NCI-H510A (cell line): ENCODE results near the gene CAND1.

ENCODE experiments used
- DNase-seq: peaks from one replicate; lab custom pipeline; 2025; lab: John Stamatoyannopoulos, UW

Gene CAND1

DNA sequence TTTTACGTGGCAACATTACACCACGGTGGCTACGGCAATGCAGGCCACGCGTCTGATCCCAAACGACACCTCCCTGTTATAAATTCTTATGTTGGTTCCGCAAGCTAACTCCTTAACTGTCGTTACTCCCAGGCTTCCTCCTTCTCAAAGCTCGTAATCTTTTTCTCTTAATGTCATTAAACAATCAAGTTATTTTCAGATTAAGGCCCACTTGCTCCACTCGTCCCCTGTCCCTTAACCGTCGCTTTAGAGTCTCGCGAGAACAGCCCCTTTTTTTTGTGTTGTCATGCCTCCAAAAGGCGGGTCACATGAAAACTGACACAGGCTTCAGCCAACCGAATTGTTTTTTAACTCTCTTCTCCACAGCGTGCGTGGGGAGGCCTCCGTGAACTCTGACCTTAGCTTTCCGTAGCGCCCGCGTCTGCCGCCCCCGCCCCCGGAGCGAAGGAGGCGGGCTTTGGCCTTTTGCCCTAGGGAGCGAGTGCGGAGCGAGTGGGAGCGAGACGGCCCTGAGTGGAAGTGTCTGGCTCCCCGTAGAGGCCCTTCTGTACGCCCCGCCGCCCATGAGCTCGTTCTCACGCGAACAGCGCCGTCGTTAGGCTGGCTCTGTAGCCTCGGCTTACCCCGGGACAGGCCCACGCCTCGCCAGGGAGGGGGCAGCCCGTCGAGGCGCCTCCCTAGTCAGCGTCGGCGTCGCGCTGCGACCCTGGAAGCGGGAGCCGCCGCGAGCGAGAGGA is at the start of gene CAND1:
Gene CAND1, plus strand, starts transcription at position 463 of the 737 bp plus-strand sequence. CDS start 360 bp downstream, outside the sequence.
- DNase-seq, result peak; percentile 97

DNA sequence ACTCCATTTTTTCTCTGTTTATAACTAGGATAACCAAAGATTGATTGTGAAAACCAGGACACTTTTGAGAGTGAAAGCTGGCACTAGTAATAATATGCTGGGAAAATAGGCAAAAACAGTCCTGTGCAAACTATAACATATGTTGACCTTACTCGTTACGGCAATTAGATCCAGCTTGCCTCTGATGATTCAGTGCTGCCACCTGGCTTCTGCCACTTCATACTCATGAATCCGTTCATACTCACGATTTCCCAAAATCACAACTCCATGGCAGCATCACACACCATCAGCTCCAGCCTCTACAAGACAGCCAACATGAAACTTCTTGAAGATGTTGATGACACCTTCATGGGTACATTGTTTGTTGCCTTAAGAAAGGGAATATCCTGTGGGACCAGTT is 49.1 kb upstream of the CAND1 start:
- no peak for DNase-seq

DNA sequence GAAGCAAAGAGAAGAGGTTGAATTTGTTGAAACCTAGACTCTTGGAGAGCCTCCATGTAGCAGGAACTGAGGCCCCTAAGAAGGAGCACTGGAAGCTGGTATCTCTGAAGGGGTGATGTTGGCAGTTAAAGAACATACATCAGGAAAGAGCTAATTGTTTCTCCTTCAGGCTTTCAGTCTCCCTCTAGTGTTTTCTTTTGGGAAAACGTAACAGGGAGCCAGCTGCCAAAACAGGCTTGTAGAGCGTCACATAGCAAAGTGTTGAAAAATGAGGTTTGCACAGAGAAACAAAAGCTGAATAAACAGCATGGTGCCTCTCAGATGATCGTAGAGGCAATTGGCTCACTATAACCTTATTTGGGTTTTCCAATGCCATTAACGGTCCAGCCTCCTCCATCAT is 46.9 kb upstream of the CAND1 start:
- no peak for DNase-seq

DNA sequence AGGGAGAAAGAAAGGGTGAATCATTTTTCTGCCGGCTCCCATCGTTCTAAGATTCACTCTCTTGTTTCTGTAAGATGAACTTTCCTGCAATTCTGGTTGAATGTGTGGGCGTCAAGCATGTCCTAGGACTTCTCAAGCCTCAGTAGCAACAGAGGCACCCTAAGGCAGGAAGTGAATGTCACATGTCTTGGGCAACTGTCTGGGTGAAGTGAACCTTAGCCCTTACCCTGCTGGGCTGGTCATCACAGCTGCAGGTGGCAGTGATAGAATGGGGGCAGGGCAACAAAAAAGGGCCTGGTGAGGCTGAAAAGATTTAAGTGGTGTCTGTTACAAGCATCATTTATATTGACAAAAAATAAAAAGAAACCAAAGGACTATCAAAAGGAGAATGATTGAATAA is 45.9 kb upstream of the CAND1 start:
- DNase-seq, result no peak

DNA sequence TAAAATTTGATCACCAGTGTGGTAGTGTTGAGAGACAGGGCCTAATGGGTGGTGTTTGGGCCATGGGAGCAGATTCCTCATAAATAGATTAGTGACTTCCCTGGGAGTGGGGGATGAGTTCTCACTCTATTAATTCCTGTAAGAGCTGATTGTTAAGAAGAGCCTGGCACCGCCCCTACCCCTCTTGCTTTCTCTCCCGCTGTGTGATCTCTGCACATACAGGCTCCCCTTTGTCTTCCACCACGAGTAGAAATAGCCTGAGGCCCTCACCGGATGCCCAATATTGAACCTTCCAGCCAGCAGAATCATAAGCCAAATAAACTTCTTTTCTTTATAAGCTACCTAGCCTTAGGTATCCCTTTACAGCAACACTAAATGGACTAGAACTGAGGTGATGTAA is 31.9 kb upstream of the CAND1 start:
- no peak for DNase-seq

DNA sequence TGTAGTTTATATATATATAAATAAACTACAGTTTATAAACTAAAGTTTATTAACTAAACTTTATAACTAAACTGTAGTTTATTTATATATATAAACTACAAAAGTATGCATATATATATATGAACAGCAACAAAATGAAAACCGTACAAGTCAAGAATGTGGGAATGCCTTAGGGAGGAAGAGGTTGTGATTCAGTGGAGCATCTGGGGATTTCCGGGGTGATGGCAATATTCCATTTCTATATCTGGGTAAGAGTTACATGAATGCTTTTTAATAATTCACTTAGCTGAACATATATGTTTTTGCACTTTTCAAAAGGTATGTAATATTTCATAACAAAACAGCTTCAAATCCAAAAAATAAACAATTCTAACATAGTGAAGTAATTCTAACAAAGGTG is 30.1 kb upstream of the CAND1 start:
- DNase-seq, result no peak

DNA sequence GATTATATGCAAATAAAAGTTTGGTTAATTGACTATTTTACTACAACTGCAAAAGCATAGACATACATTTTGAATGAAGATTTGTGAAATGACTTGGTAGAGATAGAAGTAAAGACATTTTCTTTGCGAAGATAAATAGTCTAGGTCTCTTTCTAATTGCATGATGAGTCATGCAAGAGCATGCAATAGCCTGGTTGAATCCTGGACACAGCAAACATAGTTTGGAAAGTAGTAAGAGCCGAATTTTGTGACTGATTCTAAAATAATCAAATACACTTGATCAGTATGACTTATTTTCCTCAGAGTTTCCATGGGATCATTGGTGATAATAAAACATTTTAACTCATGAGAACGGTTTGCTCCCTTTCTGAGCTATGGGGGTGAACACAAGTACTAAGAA is 27.7 kb upstream of the CAND1 start:
- DNase-seq, result no peak

DNA sequence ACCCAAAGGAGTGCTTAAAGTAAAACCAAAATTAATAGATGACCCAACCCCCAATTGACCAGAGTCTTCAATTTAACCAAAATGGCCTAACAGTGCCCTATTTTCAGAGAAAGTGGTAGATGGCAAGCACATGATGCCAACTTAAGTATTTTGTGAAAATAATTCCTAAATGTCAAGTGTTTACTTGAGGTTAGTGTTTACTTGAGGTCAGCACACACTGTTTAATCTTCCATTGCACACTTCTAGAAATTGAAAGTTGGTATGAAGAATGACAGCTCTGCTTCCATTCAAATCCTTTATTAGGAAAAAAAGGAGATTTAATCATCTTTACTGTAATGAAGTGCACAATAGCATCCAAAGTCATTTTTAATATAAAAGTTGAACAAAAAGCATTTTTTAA is 25.9 kb upstream of the CAND1 start:
- DNase-seq, result no peak

DNA sequence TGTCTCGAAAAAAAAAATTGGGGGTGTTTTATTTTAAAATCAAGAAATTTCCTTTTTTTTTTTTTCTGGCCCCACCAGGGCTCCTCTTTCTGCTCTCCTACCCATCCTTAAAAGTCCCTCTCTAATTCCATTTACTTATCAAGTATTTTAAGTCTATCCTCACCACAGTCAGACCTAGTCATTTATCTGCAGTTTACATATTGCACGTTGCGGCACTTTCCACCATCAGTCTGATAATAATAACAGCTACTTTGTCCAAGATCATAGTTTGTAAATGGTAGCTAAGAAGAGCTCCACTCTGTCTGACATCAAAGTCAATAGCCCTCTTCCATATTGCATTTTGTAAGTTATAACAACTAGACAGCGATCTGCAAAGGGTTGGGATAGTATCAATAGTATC is 23.6 kb upstream of the CAND1 start:
- DNase-seq, result no peak

DNA sequence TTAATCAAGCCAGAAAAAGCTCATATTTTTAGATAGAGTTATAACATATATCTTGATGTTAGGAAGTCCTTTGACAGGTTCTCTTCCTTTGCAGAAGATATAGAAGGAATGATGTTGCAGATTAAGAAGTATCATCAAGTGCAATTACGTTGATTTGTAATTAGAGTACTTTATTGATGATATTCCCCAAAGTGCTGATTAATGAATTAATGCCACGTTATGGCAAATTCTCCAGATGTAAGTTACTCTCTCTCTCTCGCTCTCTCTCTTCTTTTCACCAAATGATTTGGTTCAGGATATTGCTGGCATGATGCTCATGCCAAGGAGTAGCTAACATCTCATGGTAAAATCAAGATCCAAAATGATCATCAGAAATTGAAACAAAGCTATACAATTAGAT is 18.1 kb upstream of the CAND1 start:
- DNase-seq, result no peak

DNA sequence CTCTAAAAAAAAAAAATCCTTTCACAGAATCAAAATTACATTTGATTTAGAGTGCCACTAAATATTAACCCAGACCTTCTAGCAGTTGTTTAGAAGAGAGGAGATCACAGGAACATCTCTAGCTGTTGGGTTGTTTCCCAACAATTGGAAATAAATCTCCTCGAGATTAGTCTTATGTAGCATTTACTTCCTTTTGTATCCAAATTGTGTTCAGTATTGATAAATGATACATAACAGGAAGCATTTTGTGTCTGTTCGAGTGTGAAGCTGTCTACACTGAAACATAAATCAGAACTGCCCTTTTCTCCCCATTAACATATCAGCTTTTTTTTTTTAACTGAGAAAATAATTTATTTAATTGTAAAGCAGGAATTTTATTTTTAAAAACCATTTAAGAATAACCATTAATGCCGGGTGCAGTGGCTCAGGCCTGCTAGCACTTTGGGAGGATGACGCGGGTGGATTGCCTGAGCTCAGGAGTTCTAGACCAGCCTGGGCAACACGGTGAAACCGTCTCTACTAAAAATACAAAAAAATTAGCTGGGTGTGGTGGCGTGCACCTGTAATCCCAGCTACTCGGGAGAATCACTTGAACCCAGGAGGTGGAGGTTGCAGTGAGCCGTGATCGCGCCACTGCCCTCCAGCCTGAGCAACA is 14.7 kb upstream of the CAND1 start:
- no peak for DNase-seq

DNA sequence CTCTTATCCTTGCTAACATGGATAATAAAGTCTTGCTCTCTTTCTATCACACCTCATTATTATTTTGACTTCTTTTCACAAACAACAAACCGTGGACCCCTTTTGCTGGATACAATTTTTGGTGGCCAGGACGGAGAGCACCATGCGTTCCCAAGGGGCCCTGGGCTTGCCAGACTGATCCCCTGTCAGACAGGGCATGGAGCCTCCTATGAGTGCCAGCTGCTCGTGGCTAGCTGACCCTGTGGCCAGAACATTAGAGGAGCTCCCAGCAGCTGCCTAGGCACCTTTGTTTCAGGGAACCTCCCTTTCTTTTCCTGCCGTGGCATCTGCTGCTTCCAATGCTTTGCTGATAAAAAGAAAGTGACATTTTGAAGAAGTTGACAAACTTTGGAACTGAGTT is 12.5 kb upstream of the CAND1 start:
- DNase-seq, result no peak

DNA sequence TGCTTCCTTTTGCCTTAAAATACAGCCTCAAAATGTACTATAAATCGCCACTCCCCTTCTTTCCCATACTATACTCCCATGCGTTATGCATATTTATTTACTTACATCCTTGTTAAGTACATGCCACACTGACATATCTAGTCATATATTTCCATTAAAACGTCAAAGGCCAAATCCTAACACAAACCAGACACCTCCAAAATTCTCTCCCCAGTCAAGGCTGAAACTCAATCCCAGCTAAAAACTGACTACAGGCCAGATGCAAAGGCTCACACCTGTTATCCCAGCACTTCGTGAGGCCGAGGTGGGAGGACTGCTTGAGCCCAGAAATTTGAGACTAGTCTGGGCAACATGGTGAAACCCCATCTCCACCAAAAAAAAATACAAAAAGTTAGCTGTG is 5.7 kb upstream of the CAND1 start:
- no peak for DNase-seq

DNA sequence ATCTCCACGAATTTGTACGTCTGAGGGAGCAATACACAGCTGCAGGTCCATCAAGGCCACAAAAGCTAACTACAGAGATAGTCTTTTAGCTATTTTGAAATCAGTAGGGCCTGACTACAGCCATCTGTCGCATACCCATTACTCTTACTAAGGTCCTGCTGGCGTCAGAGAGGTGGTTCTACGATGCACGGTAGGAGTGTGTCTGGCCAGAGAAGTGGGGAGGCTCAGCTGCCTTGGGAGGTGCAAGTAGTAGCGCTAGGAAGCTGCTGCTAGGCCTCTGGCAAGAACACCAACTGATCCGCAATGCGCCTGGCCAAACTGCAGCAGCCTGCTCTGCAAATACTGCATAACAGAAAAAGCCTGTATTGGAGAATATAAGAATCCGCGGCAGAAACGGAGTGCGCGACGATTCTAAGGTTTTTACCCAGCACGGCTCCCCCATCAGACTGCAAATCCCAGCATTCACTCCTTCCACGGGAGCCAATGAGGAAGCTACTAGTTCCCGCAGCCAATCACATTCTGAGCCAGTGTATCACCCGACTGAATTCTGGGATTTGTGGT is 743 bp upstream of the CAND1 start:
- DNase-seq, result peak; percentile 97

DNA sequence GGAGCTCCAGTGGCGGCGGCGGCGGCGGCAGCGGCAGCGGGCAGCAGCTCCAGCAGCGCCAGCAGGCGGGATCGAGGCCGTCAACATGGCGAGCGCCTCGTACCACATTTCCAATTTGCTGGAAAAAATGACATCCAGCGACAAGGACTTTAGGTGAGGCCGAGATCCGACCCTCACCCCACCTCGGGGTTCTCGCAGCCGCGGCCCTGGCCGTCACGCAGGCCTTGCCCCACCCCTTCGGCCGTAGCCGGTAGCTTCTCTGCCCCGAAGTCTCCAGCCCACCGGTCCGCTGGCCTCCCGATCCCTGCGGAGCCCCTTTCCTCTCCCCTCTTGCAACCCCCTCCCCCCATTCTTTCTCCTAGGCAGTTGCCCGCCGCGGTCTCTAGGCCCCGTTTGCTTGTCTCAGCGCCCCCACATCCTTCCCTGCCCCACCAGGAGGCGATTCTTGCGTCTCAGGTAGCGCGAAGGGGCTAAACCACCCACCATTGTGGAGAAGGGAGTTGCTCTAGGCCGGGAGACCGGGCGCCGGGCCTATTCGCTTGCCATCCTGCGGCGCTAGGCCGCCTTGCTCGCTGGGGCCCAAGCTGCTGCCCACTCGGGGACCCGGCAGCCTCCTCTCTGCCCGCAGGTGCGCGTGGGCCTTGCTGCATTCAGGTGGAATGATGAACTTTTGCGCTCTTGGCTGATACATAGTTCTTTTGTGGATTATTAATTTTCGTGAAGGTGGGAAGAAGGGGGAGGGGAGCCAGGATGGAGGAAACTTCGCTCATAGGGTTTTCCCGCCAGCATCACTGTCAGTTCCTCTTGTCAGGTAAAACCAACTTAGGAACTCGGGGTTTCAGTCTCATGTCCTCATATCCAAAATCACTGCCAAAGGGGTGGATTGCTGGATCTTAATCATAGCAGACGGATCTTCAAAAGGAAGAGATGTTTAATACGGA is 745 bp downstream of the CAND1 start:
- peak; percentile 5 for DNase-seq

DNA sequence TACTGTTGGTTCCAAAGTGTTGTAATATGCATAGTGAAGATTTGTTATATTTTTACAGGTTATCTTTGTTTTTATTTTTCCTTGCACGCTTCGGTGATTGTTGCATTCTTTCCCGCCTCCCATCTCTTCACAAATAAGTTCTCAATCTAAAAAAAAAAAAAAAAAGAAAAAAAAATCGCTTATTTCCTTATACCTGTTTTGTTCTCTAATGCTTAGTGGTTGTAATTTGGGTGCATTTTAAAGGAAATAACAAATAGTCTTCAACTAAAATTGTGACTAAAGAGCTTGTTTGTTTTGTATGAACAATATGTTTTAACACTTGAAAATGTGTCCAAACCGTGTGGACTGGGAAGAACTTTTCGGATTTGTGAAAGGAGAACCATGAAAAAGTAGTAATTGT is 1.5 kb downstream of the CAND1 start:
- no peak for DNase-seq

DNA sequence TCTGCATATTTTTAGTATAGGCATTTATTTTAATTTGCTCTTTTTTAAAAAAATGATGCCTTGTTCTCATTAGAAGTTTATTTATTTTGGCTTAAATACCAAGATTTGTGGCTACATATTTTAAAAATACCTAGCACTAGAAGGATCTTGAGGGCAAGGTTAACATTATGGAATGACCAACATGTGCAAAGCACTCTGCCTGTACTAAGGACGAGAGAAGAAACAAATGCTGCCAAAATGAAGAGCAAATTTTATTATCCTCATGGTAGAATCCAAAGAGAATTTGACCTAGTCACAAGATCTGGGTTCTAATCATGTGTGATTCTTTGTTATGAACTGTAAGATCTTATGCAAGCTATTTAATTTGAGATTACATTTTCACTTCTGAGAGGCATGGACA is 2.8 kb downstream of the CAND1 start:
- no peak for DNase-seq

DNA sequence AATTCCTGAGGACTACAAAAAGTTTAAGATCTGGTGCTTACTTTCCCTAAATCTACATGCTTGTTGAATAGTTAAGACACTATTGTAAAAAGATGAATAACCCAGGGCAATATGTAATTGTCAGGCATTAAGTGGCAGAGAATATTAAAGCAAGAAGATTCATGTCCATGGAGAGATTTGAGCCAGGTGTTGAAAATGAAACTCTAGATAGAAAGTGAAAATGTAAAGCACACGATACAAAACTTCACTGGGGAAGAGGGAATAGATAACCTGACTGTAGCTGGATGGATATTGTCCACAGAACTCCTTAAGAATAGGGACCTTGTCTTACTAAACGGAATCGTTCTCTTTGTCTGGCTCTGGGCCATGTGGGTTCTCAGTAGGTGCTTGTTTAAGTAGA is 5.0 kb downstream of the CAND1 start:
- DNase-seq, result no peak

DNA sequence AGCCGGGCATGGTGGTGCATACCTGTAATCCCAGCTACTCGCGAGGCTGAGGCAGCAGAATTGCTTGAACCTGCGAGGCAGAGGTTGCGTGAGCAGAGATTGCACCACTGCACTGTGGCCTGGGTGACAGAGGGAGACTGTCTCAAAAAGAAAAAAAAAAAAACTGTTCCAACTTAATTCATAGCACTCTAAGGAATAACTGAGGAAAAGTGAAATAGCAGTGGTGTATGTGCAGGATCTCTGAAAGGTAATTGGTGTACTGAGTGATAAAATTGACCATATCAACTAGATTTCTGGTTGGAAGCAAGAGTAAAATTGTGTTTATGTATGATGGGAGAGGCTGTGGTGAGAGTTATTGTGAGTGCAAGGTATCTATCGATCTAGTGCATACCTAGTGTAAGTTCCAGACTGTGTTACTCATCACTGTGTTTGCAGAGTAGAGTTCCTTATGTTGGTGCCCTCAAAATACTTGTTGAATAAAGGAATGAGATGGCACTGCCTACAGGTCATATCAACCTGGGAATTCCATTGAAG is 6.3 kb downstream of the CAND1 start:
- no peak for DNase-seq

DNA sequence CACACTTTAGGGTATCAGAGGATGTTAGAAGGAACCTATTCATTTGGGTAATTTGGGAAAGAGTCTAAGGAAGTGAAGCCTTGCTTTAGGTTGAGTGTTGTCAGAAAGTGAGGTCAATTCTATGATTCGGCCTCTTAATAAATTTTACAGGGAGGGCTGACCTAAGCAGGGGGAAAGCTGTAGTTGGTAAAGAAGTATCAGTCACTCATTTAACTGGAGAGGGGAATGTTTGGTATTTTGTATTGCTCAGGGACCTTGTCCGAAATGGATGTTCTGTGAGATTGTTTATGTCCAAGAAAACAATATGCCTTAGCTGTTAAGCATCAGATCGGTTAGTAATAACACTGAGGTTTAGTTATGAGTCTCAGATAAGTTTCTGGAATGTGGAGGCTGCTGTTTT is 7.3 kb downstream of the CAND1 start:
- no peak for DNase-seq

DNA sequence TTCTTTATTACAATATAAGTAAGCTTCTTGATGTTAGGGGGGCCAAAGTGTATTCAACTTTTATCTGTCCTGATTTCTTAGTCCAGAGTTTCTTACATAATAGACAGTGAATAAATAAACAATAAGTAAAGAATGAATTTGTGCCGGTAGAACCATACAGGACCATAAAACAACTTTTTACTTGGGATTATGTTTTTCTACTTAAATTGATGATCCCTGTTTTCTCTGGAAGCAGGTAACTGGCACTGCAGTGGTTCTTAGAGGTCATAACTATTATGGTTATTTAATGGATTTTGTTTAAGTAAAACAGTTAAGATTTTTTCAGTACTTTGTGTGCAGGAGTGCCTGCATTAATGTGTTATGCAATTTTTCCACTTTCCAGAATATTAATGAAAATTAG is 10.5 kb downstream of the CAND1 start:
- DNase-seq, result no peak

DNA sequence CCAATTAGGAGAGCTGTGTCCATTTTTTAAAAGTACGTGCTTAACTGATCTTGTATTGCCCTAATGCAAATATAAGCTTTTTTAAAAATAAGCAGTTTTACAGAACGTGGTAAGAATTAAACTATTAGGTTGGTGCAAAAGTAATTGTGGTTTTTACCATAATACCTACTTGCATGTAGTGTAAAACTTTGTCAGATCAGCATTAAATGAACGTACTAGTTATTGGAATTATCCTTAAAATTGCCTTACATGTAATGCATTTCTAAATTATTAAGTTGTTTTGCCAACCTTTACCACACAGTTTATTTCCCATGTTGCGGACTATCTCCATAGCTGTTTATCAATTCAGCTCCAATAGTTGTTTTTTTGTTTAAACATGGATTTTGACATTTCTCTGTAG is 10.9 kb downstream of the CAND1 start:
- DNase-seq, result no peak
